ENCODE data around the gene SAMM50.

DNA sequence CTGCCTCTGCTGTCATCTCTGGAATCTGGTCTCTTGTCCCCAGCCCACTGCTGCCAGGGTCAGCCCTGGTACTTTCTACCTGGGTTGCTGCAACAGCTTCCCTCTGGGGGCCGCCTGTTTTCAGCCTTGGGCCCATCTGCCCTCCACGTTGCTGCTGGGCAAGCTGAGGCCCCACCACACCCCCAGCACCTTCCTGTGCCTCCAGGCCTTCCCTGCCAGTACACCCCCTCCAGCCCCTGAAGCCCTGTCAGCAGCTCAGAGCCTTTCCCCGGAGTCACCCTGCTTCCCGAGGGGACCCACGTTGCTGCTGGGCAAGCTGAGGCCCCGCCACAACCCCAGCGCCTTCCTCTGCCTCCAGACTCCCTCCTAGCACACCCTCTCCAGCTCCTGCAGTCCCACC, 3.3 kb upstream of the SAMM50 start:
- no peak for TF ChIP-seq TAF1 (IDR thresholded peaks at IDR 0.05; ENCODE audit: borderline replicate concordance, low read depth, low read length)
- no peak for TF ChIP-seq POLR2A (IDR thresholded peaks at IDR 0.05; ENCODE audit: low read depth, low read length)
